GM12878 (cell line): ENCODE data around the gene GRIA4. TPM values are rescaled to one million over a fixed set of nuclear protein-coding genes. Genes with fewer than 3 reads are reported as not detected.

ENCODE experiments used
- ATAC-seq: fragments of 200-7000 bp; cut with Tn5 transposase; 3 replicates; pipeline ENCODE4 v1.9.1; 2020; ENCODE audit warnings: mild to moderate bottlenecking, moderate library complexity
- BruUV-seq: library from RNA; stranded (reverse); fragments of 400-500 nt; replicated peaks from 2 replicates; lab custom pipeline; 2021; lab: Mats Ljungman, UMichigan
- CTCF ChIA-PET: fragments of 300-600 bp; sonication (Branson Sonifier 250); formaldehyde crosslinking; extraction: SDS; loops from one replicate; lab custom pipeline; 2021; ENCODE audit warnings: inconsistent platforms; lab: Yijun Ruan, JAX
- POLR2A ChIA-PET: fragments of 350-600 bp; formaldehyde crosslinking; extraction: SDS; loops from one replicate; lab custom pipeline; 2021; ENCODE audit warnings: inconsistent platforms; lab: Charles Lee
- RAD21 ChIA-PET: fragments of 300-600 bp; sonication (Branson Sonifier 250); formaldehyde crosslinking; loops from one replicate; lab custom pipeline; 2023; ENCODE audit warnings: antibody characterized with exemption; ENCODE audit not compliant: unreplicated experiment; lab: Charles Lee
- SMC1A ChIA-PET: fragments of 300-600 bp; sonication (Branson Sonifier 250); formaldehyde crosslinking; loops from one replicate; lab custom pipeline; 2023; ENCODE audit not compliant: unreplicated experiment, uncharacterized antibody; lab: Charles Lee
- DNase-seq: peaks from one replicate; pipeline ENCODE4 v3.0.0-alpha.2; 2011; ENCODE audit warnings: low read depth, low spot score
- FAIRE-seq: peaks from 3 replicates; lab custom pipeline; 2011; peaks lifted over from hg19 to GRCh38; lab: Jason Lieb, UNC
- H2AFZ ChIP-seq: 2 replicates; pipeline ENCODE4 v1.6.0; 2011; ENCODE audit warnings: low read depth, low read length, control low read depth; ENCODE audit not compliant: control insufficient read depth
- H3K27ac ChIP-seq: 2 replicates; pipeline ENCODE4 v1.5.1; 2011; ENCODE audit warnings: control low read depth; ENCODE audit not compliant: control insufficient read depth, insufficient read depth
- H3K27me3 ChIP-seq, 2 experiments: replicated peaks in 1 of 2; 2 replicates each; pipeline versions ENCODE4 v1.6.0 to v1.6.1; 2011; ENCODE audit warnings: low read length in 1 of 2; ENCODE audit not compliant: control insufficient read depth in 2 of 2, insufficient read depth in 2 of 2
- H3K36me3 ChIP-seq, 2 experiments: 2 replicates each; pipeline ENCODE4 v1.5.1; 2011; ENCODE audit warnings: low read length in 1 of 2; ENCODE audit not compliant: control insufficient read depth in 2 of 2, insufficient read depth in 2 of 2
- H3K4me1 ChIP-seq: 2 replicates; pipeline ENCODE4 v1.6.1; 2011; ENCODE audit warnings: mild to moderate bottlenecking, low read length, moderate library complexity, mixed read lengths; ENCODE audit not compliant: control insufficient read depth, insufficient read depth
- H3K4me2 ChIP-seq: 2 replicates; pipeline ENCODE4 v1.6.0; 2011; ENCODE audit warnings: control low read depth; ENCODE audit not compliant: control insufficient read depth, insufficient read depth
- H3K4me3 ChIP-seq: fragments of 200-600 bp; sonication (generic); 2 replicates; pipeline ENCODE4 v1.5.1; 2016
- H3K79me2 ChIP-seq: 2 replicates; pipeline ENCODE4 v1.6.0; 2011; ENCODE audit warnings: low read length; ENCODE audit not compliant: control insufficient read depth, insufficient read depth
- H3K9ac ChIP-seq: 2 replicates; pipeline ENCODE4 v1.8.0; 2011; ENCODE audit warnings: low read length, control low read depth, mixed read lengths; ENCODE audit not compliant: control insufficient read depth, insufficient read depth
- H3K9me3 ChIP-seq: replicated peaks from 3 replicates; pipeline ENCODE4 v1.5.1; 2011; ENCODE audit warnings: mild to moderate bottlenecking, low read length; ENCODE audit not compliant: control insufficient read depth, insufficient read depth
- H4K20me1 ChIP-seq: 2 replicates; pipeline ENCODE4 v1.6.0; 2011; ENCODE audit not compliant: control insufficient read depth, insufficient read depth
- BACH1 ChIP-seq: fragments of 450-650 bp; IDR thresholded peaks from 2 replicates; pipeline ENCODE4 v1.6.1; 2017; ENCODE audit warnings: mild to moderate bottlenecking, borderline replicate concordance
- BCL3 ChIP-seq: IDR thresholded peaks from 2 replicates; pipeline ENCODE4 v1.6.1; 2011; ENCODE audit warnings: borderline replicate concordance, low read depth, mild to moderate bottlenecking, moderate library complexity, low read length; ENCODE audit not compliant: insufficient read depth, poor library complexity, severe bottlenecking
- CBX5 ChIP-seq: sonication (generic); IDR thresholded peaks from 2 replicates; pipeline ENCODE4 v1.6.1; 2016; ENCODE audit warnings: low read depth, moderate library complexity, mild to moderate bottlenecking, inconsistent platforms
- CEBPB ChIP-seq, 2 experiments: fragments of 150-350 bp in 1 of 2; IDR thresholded peaks; 2 replicates each; pipeline ENCODE4 v1.6.1; 2012 to 2014; ENCODE audit warnings: low read depth in 2 of 2, low read length in 2 of 2, borderline replicate concordance in 1 of 2, inconsistent platforms in 1 of 2
- CREM ChIP-seq: IDR thresholded peaks from 2 replicates; pipeline ENCODE4 v1.6.1; 2014; ENCODE audit warnings: antibody characterized with exemption, low read depth
- E2F8 ChIP-seq: fragments of 450-650 bp; IDR thresholded peaks from 2 replicates; pipeline ENCODE4 v1.6.1; 2018; ENCODE audit warnings: mild to moderate bottlenecking, low read depth, moderate library complexity; ENCODE audit not compliant: partially characterized antibody
- EED ChIP-seq: sonication (generic); IDR thresholded peaks from 2 replicates; pipeline ENCODE4 v1.6.1; 2016; ENCODE audit warnings: antibody characterized with exemption, low read depth
- IKZF2 ChIP-seq, 2 experiments: fragments of 450-650 bp; IDR thresholded peaks; 2 replicates each; pipeline ENCODE4 v1.6.1; 2017; ENCODE audit warnings: mild to moderate bottlenecking in 2 of 2, moderate library complexity in 2 of 2
- IRF4 ChIP-seq: IDR thresholded peaks from 2 replicates; pipeline ENCODE4 v1.6.1; 2011; ENCODE audit warnings: low read depth, low read length
- NFYB ChIP-seq: IDR thresholded peaks from 2 replicates; pipeline ENCODE4 v1.6.1; 2011; ENCODE audit warnings: low read depth, mild to moderate bottlenecking, low read length, improper control_type of control experiment, moderate library complexity; ENCODE audit not compliant: insufficient read depth
- NR2C2 ChIP-seq: IDR thresholded peaks from 2 replicates; pipeline ENCODE4 v1.6.1; 2011; ENCODE audit warnings: borderline replicate concordance, low read depth; ENCODE audit not compliant: control insufficient read depth, insufficient read length
- USF2 ChIP-seq: IDR thresholded peaks from 2 replicates; pipeline ENCODE4 v1.6.1; 2011; ENCODE audit warnings: low read depth, low read length, improper control_type of control experiment, borderline replicate concordance
- ZNF384 ChIP-seq: IDR thresholded peaks from 2 replicates; pipeline ENCODE4 v1.6.1; 2012; ENCODE audit warnings: low read depth, mild to moderate bottlenecking, low read length, improper control_type of control experiment, borderline replicate concordance
- ZNF622 ChIP-seq: fragments of 450-650 bp; IDR thresholded peaks from 2 replicates; pipeline ENCODE4 v1.6.1; 2017; ENCODE audit warnings: mild to moderate bottlenecking, inconsistent platforms
- WGBS: methylation state at CpG from one replicate; pipeline ENCODE4 v1.1.6; 2016; ENCODE audit warnings: low lambda C conversion rate; ENCODE audit not compliant: insufficient replicate concordance, insufficient coverage; ENCODE audit errors: missing lambda C conversion rate; 5-methylcytosine and 5-hydroxymethylcytosine counted together
- in situ Hi-C: fragments of 300-500 bp; cut with MboI; formaldehyde crosslinking; loops from 9 replicates; pipeline ENCODE4 v1.14.3; 2018; ENCODE audit warnings: mixed read lengths
- intact Hi-C: fragments of 100-400 bp; cut with micrococcal nuclease; formaldehyde crosslinking; loops from one replicate; pipeline ENCODE4 v1.14.2; 2022; ENCODE audit not compliant: unreplicated experiment
- polyA plus RNA-seq, 11 experiments: library from polyadenylated mRNA; depleted of rRNA in 4 of 11; unstranded in 6 of 11; stranded (reverse) in 5 of 11; fragments of >200 nt; fragmentation: Nextera tagmentation in 4 of 11; fragmentation: Illumina TruSeq in 1 of 11; extraction: Ambion mirVana in 4 of 11; extraction: Trizol in 1 of 11; gene quantifications; 1 replicate in 1 of 11; 2 replicates in 10 of 11; pipeline versions ENCODE4 v1.2.1 to v1.2.3, GENCODE V29; 2011 to 2016; ENCODE audit warnings: inconsistent platforms in 2 of 11, missing spikeins in 2 of 11, low read depth in 1 of 11
- total RNA-seq, 4 experiments: library from RNA; depleted of rRNA in 3 of 4; stranded (reverse); fragments of >200 nt in 3 of 4; fragmentation: Illumina TruSeq in 1 of 4; extraction: Trizol in 1 of 4; gene quantifications; 2 replicates each; pipeline versions ENCODE4 v1.2.1 to v1.2.3, GENCODE V29; 2013 to 2021

GRIA4 gene
- total and polyA plus RNA-seq, 10 of the 15 experiments (the other 5 are each of a cell fraction or from before 2014, with no cell fraction given): 0.04 TPM; not detected in 9

- TF ChIP-seq USF2 (no peak), NR2C2 (no peak), ZNF622 (no peak), IRF4 (no peak), NFYB (no peak), EED (no peak), CREM (no peak)
Measured at GRCh38 chr11:105713696-105714095, 103.8 kb downstream of the GRIA4 start (continued).

- no peak overlapping the region for H3K4me2 ChIP-seq
- H3K27ac ChIP-seq: no peak overlapping the region
- no peaks in the 10 kb centered on the region for H3K27me3 ChIP-seq
- no peak overlapping the region for H3K4me3 ChIP-seq
- H4K20me1 ChIP-seq: no peaks in the 10 kb centered on the region
- H3K9ac ChIP-seq: no peak overlapping the region
- H3K9me3 ChIP-seq: no peaks in the 10 kb centered on the region; the same call in 2 of the 3 replicates
- no peak overlapping the region for H2AFZ ChIP-seq
- in situ Hi-C loops: no loop called here
- ChIA-PET RAD21 (interaction anchor here (0.6 to 2.2 kb wide), 4 partner anchors 11 to 368 kb away, joined by 3 to 6 read pairs (median 3); no protein-coding TSS in a partner anchor), POLR2A (interaction anchor here (1.4 kb wide), 1 partner anchor 21 kb away, joined by 3 read pairs; no protein-coding TSS in a partner anchor), CTCF (interaction anchor here (1.1 kb wide), 1 partner anchor 22 kb away, joined by 3 read pairs; no protein-coding TSS in a partner anchor), SMC1A (interaction anchor here (0.7 to 2.7 kb wide), 6 partner anchors 9 to 98 kb away, joined by 3 to 10 read pairs (median 4); no protein-coding TSS in a partner anchor)
- FAIRE-seq: no peak
- H3K36me3 ChIP-seq: no peaks in the 10 kb centered on the region
- WGBS: 51% methylated on average over 5 of the region's 5 CpGs
- no peaks in the 10 kb centered on the region for H3K79me2 ChIP-seq
- no TSS peak for BruUV-seq
- no peak for ATAC-seq
- DNase-seq: no peak
- intact Hi-C loops: loop anchor here (5.0 kb wide), 1 partner anchor 394 kb away; no protein-coding TSS in a partner anchor
- H3K4me1 ChIP-seq: no peaks in the 10 kb centered on the region
- TF ChIP-seq CEBPB (IDR thresholded peaks at IDR 0.05; ENCODE audit: borderline replicate concordance in 1 of 2, low read depth in 2 of 2, low read length in 2 of 2) (no peak), NR2C2 (no peak), USF2 (no peak), BCL3 (no peak), ZNF384 (no peak), IKZF2 (IDR thresholded peaks at IDR 0.05) (no peak), E2F8 (no peak), CBX5 (no peak), BACH1 (no peak)
Measured at GRCh38 chr11:105718641-105719040, 108.8 kb downstream of the GRIA4 start.
